HL-60 (cell line): ENCODE measurements around the gene MYO1B.

Experiments
- DNase-seq, 2 experiments: peaks; one replicate each; pipeline ENCODE4 v3.0.0-alpha.2; 2010 to 2020; ENCODE audit warnings: low read depth in 1 of 2, low spot score in 1 of 2
- H3K27ac ChIP-seq: fragments of 250-450 bp; sonication (Bioruptor Pico); replicated peaks from 2 replicates; pipeline ENCODE4 v1.5.1; 2020; ENCODE audit warnings: mild to moderate bottlenecking, moderate library complexity
- H3K27me3 ChIP-seq: fragments of 250-450 bp; sonication (Bioruptor Pico); 2 replicates; pipeline ENCODE4 v1.5.1; 2021; ENCODE audit warnings: mild to moderate bottlenecking, moderate library complexity; ENCODE audit not compliant: insufficient read depth, poor library complexity, severe bottlenecking
- H3K4me3 ChIP-seq: replicated peaks from 2 replicates; pipeline ENCODE4 v1.5.1; 2011; ENCODE audit warnings: mild to moderate bottlenecking, control low read depth, low read length; ENCODE audit not compliant: insufficient read depth
- CTCF ChIP-seq: IDR thresholded peaks from one replicate; pipeline ENCODE4 v1.5.1; 2011; ENCODE audit warnings: low read length, control low read depth, inconsistent platforms; ENCODE audit not compliant: insufficient read depth
- GABPA ChIP-seq: IDR thresholded peaks from 2 replicates; pipeline ENCODE4 v1.6.1; 2012; ENCODE audit warnings: low read depth
- POLR2AphosphoS5 ChIP-seq: IDR thresholded peaks from 2 replicates; pipeline ENCODE4 v1.6.1; 2012; ENCODE audit warnings: low read depth
- SPI1 ChIP-seq: IDR thresholded peaks from 2 replicates; pipeline ENCODE4 v1.6.1; 2012; ENCODE audit warnings: low read depth, mild to moderate bottlenecking, borderline replicate concordance
- TF ChIP-seq, protein P1 (sequence below): IDR thresholded peaks from 2 replicates; pipeline ENCODE4 v1.6.1; 2012; ENCODE audit warnings: low read depth; ENCODE audit not compliant: insufficient replicate concordance

MYO1B gene

DNA sequence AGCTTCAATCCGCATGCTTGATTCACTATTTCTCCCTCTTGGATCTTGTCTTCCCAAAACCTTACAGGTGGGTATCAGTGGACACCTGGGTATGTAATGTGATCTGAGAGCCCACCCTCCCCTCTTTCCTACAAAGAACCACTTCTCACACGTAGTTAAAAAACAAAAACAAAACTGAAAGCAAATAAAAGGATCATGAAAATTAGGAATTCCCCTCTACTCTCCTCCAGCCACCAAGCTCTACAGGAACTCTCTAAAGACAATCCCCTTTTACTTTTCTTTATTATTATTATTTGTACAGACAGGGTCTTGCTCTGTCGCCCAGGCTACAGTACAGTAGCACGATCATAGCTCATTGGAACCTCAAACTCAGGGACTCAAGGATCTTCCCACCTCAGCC is 40.8 kb upstream of the MYO1B start:
- TF ChIP-seq POLR2AphosphoS5 (no peak), GABPA (no peak), SPI1 (no peak), CTCF (no peak)
- TF ChIP-seq, protein P1, sequence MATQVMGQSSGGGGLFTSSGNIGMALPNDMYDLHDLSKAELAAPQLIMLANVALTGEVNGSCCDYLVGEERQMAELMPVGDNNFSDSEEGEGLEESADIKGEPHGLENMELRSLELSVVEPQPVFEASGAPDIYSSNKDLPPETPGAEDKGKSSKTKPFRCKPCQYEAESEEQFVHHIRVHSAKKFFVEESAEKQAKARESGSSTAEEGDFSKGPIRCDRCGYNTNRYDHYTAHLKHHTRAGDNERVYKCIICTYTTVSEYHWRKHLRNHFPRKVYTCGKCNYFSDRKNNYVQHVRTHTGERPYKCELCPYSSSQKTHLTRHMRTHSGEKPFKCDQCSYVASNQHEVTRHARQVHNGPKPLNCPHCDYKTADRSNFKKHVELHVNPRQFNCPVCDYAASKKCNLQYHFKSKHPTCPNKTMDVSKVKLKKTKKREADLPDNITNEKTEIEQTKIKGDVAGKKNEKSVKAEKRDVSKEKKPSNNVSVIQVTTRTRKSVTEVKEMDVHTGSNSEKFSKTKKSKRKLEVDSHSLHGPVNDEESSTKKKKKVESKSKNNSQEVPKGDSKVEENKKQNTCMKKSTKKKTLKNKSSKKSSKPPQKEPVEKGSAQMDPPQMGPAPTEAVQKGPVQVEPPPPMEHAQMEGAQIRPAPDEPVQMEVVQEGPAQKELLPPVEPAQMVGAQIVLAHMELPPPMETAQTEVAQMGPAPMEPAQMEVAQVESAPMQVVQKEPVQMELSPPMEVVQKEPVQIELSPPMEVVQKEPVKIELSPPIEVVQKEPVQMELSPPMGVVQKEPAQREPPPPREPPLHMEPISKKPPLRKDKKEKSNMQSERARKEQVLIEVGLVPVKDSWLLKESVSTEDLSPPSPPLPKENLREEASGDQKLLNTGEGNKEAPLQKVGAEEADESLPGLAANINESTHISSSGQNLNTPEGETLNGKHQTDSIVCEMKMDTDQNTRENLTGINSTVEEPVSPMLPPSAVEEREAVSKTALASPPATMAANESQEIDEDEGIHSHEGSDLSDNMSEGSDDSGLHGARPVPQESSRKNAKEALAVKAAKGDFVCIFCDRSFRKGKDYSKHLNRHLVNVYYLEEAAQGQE = no peak
- Histone ChIP-seq H3K27me3 (peaks cover 3% of the 10 kb centered on the region), H3K27ac (no peak overlapping the region), H3K4me3 (no peak overlapping the region)
- no peak for DNase-seq

GRCh38 chr2:191206613-191207471 is 38.4 kb upstream of the MYO1B start:
- Histone ChIP-seq H3K4me3 (no peak overlapping the region), H3K27me3 (peaks cover 3% of the 10 kb centered on the region), H3K27ac (no peak overlapping the region)
- TF ChIP-seq, protein P1 = no peak
- TF ChIP-seq GABPA (no peak), CTCF (no peak), SPI1 (no peak), POLR2AphosphoS5 (no peak)
- DNase-seq = no peak

- H3K27me3 ChIP-seq = no peaks in the 10 kb centered on the region
- no peak overlapping the region for H3K27ac ChIP-seq
- no peak overlapping the region for H3K4me3 ChIP-seq
- no peak for TF ChIP-seq SPI1
- TF ChIP-seq, protein P1 = no peak
- no peak for TF ChIP-seq POLR2AphosphoS5
- TF ChIP-seq GABPA = no peak
- TF ChIP-seq CTCF = no peak
- DNase-seq = no peak
These were observed 35.9 kb upstream of the MYO1B start for GRCh38 chr2:191209340-191209739.
